HG02623 (cell line): ENCODE measurements around the gene ZBTB17.
"Not testable (repeated sequence)": the region's sequence is repeated elsewhere in the genome, so short reads cannot be mapped to it uniquely, and the experiment has no call there.

Experiments used
- ATAC-seq: cut with Tn5 transposase; IDR thresholded peaks from one replicate; pipeline ENCODE4 v1.9.1; 2021; ENCODE audit warnings: moderate library complexity; ENCODE audit not compliant: unreplicated experiment

Gene ZBTB17

DNA sequence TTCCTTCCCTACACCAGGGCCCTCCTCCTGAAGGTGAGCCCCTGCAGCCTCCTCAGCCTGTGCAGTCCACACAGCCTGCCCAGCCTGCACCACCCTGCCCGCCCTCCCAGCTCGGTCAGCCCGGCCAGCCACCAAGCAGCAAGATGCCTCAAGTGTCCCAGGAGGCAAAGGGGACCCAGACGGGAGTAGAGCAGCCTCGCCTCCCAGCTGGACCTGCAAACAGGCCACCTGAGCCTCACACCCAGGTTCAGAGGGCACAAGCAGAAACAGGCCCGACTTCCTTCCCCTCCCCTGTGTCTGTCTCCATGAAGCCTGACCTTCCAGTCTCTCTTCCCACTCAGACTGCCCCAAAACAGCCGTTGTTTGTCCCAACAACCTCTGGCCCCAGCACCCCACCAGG lies 38.8 kb downstream of the ZBTB17 start:
- ATAC-seq: no peak

GRCh38 chr1:15936025-15936424 lies 39.9 kb downstream of the ZBTB17 start:
- no peak for ATAC-seq

DNA sequence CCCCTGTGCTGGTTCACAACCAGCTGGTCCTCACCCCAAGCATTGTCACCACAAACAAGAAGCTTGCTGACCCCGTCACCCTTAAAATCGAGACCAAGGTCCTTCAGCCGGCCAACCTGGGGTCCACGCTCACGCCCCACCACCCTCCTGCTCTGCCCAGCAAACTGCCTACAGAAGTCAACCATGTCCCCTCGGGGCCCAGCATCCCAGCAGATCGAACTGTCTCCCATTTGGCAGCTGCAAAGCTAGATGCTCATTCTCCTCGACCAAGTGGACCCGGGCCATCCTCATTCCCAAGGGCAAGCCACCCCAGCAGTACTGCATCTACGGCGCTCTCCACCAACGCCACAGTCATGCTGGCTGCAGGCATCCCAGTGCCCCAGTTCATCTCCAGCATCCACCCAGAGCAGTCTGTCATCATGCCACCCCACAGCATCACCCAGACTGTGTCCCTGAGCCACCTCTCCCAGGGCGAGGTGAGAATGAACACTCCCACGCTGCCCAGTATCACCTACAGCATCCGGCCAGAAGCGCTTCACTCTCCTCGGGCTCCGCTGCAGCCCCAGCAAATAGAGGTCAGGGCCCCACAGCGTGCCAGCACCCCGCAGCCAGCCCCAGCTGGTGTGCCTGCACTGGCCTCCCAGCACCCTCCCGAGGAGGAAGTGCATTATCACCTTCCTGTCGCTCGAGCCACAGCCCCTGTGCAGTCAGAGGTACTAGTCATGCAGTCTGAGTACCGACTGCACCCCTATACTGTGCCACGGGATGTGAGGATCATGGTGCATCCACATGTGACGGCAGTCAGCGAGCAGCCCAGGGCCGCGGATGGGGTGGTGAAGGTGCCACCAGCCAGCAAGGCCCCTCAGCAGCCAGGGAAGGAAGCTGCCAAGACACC lies 40.6 kb downstream of the ZBTB17 start:
- no peak for ATAC-seq

- ATAC-seq: no peak
These were observed 41.5 kb downstream of the ZBTB17 start for GRCh38 chr1:15934211-15935055.

GRCh38 chr1:15933684-15934083 lies 42.2 kb downstream of the ZBTB17 start:
- no peak for ATAC-seq

- ATAC-seq: no peak
These were observed 43.3 kb downstream of the ZBTB17 start for GRCh38 chr1:15932612-15933011.

DNA sequence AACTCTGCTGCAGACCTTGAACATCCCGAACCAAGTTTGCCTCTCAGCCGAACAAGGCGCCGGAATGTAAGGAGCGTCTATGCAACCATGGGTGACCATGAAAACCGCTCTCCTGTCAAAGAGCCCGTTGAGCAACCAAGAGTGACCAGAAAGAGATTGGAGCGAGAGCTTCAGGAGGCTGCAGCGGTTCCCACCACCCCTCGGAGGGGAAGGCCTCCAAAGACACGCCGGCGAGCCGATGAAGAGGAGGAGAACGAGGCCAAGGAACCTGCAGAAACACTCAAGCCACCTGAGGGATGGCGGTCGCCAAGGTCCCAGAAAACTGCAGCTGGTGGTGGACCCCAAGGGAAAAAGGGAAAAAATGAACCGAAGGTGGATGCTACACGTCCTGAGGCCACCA lies 44.0 kb downstream of the ZBTB17 start:
- no peak for ATAC-seq

GRCh38 chr1:15931401-15931800 lies 44.5 kb downstream of the ZBTB17 start:
- no peak for ATAC-seq

DNA sequence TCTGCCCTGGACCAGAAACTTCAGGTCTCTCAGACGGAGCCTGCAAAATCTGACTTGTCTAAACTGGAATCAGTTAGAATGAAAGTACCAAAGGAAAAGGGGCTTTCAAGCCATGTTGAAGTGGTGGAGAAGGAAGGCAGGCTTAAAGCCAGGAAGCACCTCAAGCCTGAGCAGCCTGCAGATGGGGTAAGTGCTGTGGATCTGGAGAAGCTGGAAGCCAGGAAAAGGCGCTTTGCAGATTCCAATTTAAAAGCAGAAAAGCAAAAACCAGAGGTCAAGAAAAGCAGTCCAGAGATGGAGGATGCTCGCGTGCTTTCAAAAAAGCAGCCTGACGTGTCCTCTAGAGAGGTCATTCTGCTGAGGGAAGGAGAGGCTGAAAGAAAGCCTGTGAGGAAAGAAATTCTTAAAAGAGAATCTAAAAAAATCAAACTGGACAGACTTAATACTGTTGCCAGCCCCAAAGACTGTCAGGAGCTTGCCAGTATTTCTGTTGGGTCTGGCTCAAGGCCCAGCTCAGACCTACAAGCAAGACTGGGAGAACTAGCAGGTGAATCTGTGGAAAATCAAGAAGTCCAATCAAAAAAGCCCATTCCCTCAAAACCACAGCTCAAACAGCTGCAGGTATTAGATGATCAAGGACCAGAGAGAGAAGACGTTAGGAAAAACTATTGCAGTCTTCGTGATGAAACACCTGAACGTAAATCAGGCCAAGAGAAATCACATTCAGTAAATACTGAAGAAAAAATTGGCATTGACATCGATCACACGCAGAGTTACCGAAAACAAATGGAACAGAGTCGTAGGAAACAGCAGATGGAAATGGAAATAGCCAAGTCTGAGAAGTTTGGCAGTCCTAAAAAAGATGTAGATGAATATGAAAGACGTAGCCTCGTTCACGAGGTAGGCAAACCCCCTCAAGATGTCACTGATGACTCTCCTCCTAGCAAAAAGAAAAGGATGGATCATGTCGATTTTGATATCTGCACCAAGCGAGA lies 46.6 kb downstream of the ZBTB17 start:
- no peak for ATAC-seq

- ATAC-seq: not testable (repeated sequence)
These were observed 49.5 kb downstream of the ZBTB17 start for GRCh38 chr1:15926448-15926847.

DNA sequence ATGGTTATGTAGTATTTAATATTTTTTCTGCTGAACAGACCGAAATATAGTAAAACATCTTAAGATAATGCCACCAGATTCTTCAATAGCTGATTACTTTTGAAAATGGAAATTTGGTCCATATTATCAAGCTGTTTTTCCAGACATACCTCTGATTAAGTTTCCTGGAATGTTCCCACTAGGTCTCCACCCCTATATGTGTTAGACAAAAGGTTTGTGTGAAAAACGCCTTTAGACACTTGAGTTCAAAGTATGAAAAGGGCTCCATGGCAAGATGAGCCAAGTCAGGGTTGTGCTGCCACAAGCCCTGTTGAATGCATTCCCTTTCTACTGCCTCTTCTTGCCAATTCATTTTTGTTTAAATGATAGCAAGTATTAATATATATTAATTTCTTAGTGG lies 52.7 kb downstream of the ZBTB17 start:
- ATAC-seq: no peak

DNA sequence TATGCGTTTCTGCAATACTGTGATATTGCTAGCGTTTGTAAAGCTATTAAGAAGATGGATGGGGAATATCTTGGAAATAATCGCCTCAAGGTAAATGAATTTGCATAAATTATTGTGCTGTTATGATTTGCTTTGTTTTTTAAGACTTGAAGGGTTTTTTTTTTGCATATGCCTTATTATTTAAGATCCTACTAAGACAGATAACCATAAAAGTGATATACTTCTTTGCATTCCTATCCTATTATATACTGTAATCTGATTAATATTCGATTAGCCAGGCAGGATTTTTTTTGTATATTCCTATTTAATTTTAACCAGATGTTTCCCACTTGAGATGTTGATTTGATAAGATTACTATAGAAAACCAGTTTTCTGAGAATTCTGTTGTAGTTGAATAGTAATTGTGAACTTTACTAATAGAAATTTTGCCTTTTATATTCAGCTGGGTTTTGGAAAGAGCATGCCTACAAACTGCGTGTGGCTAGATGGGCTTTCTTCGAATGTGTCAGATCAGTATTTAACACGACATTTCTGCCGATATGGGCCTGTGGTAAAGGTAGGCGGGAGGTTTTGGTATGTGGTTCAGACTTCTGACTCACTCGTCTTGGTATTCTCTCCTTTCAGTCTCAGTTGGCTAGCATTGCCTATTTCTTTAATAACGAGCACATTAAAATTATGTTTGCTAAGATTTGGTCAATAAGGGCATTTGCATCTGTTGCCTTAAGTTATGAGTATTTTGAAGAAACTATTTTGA lies 56.8 kb downstream of the ZBTB17 start:
- no peak for ATAC-seq

GRCh38 chr1:15916916-15917315 lies 59.0 kb downstream of the ZBTB17 start:
- ATAC-seq: no peak

DNA sequence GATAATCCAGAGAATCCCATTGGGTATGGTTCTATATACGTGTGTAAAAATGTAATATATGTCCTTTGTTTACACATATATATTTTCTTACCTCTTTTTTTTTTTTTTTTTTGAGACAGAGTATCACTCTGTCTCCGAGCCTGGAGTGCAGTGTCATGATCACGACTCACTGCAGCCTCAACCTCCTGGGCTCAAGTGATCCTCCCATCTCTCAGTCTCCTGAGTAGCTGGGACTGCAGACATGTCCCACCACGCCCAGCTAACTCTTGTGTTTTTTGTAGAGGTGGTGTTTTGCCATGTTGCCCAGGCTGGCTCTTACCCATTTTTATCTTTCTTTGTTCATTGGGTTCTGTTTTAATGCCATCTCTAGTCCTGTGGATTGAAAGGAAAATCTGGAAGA lies 59.5 kb downstream of the ZBTB17 start:
- ATAC-seq: no peak

- no peak for ATAC-seq
These were observed 59.9 kb downstream of the ZBTB17 start for GRCh38 chr1:15915991-15916390.

GRCh38 chr1:15913607-15914006 lies 62.3 kb downstream of the ZBTB17 start:
- not testable (repeated sequence) for ATAC-seq

- ATAC-seq: no peak
These were observed 64.0 kb downstream of the ZBTB17 start for GRCh38 chr1:15911927-15912326.

GRCh38 chr1:15911141-15911540 lies 64.8 kb downstream of the ZBTB17 start:
- ATAC-seq: no peak

- ATAC-seq: no peak
These were observed 67.3 kb downstream of the ZBTB17 start for GRCh38 chr1:15908597-15908996.

DNA sequence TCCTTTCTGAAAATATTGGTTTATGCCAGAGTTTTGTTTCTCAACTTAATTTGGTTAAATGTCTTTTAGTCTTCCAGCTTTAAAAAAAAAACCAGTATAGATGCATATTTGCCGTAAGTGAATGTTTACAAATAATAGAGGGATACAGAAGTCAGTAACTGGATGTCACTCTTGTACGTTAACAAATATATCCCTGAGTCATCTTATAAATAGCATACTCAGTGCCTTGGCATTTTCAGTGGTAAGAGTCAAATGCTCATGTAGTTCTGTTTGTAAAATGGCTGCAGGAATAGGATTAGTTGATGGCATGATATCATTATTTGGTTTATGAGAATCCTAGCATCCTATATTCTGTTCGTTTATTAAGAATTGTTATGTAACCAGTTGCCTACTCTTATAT lies 73.0 kb downstream of the ZBTB17 start:
- ATAC-seq: no peak
